NCI-H748 (cell line): ENCODE measurements around the gene REL.
"Not testable (repeated sequence)": the region's sequence is repeated elsewhere in the genome, so short reads cannot be mapped to it uniquely, and the experiment has no call there.

Source experiments
- DNase-seq: peaks from one replicate; lab custom pipeline; 2025; ENCODE audit not compliant: unreplicated experiment; lab: John Stamatoyannopoulos, UW

The REL gene

DNA sequence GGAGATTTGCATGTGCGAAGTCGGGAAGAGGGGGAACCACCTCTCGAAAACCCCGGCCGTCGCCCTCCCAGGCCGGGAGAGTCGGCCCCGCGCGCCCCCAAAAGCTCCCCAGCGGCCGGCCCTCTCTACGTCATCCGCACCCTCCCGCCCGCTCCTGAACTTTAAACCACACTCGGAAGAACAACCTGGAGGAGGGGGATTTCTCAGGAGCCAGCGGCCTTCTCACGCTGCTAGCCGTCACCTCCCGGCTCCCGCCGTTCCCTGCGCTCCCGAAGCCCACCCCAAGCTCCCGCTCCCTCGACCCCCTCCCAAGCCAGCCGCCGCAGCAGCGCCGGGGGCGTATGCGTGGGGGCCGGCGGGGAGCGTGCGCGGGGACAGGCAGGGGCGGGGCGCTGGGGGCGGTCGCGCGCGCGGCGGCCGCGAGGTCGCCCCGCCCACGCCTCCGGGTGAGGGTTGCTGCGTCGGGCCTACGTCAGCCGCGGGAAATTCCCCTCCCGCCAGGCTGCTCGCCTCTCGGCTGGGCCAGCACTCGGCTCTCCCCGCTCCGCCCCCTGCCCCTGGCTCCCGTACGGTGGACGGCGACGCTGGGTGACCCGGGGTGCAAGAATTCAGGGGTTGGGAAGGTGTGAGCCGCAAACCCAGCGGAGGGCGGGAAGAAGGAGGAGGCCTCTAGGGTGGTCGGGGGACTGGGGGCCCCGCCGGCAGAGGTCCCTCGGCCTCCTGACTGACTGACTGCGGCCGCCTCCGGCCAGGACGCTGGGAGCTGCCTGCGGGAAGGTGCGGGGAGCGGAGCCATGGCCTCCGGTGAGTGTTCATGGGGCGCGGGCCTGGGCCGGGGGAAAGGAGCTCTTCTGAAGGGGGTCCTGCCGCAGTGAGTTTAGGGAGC is at the start of gene REL:
REL (plus strand) TSS at position 528 of the 886 bp plus-strand sequence; CDS start at position 795, 267 bp downstream.
- peak; percentile 82 for DNase-seq

DNA sequence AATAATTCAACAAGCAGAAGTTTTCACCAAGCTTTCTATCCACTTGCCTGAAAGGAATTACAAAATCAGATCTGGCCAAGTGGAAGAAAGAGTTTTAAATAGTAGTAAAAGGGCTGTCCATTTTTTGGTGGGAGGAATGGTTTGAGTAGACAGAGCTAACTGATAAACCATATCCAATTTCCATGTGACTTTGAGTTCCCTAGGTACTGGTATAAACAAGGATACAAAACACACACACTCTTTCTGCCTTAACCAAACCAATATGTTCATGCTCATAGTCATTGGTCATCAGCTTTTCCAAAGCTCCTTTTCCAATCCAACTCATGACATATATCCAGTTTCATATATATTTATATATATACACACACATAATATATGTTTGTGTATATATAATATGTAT is 49.5 kb upstream of the REL start:
- no peak for DNase-seq

DNA sequence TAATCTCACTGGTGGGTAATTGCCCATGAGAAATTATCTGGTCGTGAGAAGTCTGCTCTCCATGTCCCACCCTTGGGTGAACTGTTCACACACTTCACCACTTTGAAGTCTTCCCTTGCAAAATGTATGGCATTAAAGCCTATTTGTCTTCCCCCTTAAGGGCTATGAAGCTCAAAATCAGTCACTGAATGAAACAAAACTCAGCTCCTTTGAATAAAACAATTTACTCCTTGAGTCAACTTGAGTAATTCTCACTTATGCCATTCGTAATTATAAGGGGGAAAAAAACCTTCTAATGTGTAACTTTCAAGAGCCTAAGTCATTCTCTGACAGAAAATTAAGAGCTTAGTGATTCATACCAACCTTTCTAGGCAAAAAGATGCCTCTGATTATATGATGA is 48.8 kb upstream of the REL start:
- no peak for DNase-seq

DNA sequence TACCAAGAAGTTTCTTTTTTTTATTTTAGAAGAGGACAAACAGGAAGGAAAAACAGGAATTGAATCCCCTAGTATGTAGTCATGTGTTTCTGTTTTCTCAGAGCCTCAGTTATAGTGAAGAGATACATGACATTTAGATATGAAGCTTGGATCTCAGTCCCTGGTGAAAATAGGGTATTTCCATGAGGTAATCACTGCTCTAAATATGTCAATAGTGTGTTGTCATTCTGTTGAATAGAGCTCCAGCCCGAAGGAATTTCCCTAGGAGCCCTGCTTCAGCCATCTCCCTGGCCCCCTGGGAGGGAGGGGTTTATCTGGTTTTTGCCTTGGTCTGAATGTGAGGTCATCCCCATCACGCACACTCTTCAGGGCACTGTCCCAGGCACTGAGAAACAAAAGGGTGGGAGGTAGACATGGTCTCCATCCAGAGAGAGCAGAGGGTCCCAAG is 47.1 kb upstream of the REL start:
- DNase-seq, result no peak

DNA sequence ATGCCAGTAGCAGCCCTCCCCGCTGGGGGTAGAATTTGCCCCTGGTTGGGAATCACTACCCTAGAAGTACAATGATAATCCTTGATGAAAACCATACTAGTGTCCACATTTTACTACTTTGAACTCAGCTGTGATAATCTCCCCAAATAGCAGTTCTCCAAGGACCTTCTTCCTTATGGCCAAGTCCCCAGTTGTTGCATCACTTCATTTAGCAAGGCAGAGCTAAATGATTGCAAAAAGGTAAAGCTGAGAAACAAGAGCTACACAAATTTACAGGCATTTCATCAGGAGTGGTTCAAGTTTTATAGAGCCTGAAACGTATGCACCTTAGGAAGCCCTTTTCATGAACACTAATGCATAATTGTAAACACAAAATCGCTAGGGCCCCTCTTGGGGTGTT is 44.9 kb upstream of the REL start:
- no peak for DNase-seq

DNA sequence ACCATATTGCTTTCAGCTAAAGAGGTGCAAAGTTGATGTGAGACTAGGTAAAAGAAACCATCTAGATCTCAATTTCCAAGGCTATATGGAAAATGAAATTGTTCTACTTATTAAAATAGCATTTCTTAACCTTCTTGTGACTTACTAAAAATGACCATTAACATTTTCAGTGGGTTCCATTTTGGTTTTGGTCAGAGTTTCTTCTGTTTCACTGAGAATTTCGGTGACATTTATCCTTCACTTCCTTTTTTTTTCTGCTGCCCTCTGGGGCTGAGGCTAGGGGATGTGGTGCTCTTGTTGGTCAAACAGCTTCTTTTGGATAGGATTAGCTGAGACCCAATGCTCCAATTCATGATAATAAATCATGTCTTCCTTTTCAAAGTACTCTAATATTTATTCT is 44.3 kb upstream of the REL start:
- DNase-seq, result no peak

DNA sequence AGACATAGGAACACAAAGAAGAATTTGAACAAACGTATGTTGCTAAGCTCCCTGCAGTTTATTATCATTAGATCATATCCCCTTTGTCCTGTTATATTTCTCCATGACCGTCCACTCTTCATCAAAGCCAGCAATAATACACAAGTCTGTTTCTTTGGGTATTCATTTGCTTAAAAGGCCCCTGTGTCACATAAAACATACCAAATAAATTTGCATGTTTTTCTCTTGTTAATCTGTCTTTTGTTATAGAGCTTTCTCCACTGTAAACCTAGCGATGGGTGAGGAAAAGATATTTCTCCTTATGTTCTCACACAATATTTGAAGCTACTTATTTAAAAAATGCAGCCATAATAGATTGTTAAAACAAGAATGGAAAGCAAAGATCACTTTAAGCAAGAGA is 42.9 kb upstream of the REL start:
- no peak for DNase-seq

DNA sequence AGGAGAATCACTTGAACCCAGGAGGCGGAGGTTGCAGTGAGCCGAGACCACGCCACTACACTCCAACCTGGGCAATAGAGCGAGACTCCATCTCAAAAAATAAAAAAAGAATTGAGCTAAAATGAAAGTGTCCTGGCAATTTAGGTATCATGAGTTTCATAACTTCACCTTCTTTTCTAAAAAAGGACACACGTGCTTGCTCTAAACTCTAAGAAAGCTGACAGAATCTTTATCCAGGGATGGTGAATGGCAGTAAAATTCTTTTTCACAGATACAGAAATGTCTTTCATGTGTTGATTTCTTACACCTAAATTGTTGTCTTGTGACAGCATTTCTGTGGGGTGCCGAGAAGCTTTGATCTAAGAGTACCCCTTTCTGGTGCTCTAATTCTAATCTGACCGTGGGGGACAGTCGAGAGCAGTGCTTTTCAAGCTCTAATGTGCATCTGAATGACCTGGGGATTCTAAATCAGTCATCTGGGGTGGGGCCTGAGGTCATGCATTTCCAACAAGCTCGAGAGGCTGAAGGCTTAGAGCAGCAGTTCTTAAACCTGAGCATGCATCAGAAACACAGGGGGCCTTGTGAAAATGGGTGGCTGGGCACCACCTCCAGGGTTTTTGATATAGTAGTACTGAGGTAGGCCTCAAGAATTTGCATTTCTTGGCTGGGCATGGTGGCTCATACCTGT is 42.1 kb upstream of the REL start:
- DNase-seq, result no peak

DNA sequence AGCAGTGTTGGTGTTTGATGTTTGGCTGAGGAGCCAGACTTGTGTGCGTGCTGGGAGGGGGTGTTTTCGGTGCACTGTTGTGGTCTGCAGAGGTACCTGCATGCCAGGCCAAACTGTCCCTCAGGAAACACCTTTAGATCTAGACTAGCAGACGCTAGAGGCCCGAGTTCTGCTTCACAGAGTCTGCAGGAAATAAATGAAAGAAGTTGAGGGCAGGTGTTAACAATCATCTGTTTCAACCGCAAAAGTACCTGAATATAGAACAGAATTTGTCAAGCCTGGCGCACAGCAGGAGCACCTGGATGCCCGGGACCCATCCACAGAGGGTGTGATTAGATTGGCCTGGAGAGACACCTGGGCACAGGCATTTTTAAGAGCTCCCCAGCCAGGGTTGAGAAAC is 40.5 kb upstream of the REL start:
- DNase-seq, result no peak

DNA sequence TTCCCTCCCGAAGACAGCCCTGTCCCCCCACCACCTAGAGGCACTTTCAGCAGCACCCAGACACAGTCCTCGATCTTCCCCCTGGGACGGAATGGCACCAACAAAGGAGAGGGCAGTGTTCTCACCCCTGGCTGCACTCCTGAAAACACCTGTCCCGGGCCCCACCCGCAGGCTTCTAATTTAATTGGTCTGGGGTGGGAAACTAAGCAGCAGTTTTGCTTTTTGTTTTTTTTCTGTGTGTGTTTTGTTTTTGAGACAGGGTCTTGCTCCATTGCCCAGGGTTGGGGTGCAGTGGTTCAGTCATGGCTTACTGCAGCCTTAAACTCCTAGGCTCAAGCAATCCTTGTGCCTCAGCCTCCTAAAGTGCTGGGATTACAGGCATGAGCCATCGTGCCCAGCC is 38.4 kb upstream of the REL start:
- no peak for DNase-seq

DNA sequence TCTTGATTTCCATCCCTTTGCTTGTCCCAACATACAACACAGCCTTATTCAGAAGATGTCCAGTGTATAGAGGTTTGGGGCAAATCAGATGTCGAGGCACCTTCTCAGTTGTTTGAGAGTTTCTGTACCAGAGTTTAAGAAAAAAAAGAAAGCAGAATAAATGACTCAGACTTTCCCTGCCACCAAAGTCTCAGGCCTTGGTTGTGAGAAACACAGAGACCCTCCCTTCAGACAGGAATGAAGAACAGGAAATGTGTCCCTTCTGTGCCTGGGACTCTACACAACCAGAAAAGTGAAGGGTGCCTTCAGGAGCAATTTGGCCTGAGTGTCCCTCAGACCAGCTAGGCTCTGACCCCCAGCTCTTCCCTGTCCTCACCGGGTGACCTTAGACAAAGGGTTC is 37.3 kb upstream of the REL start:
- no peak for DNase-seq

DNA sequence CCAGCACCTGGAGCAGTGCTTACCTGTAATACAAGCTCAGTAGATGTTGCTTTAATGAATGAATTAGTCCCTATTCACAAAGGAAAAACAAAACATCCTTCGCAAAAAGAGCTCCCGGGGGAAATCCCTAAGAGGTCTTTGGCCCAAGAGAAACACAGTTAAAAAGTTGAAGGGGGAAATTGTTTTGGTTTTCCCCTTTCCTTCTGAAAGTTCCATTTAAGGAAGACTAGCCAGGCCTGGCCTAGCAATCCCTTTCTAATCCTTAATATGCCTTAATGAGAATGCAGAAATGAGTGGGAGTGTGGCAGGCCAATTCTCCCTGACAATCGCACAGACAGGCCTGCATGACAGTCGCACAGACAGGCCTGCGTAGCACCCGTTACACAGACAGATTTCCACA is 33.5 kb upstream of the REL start:
- DNase-seq, result no peak

DNA sequence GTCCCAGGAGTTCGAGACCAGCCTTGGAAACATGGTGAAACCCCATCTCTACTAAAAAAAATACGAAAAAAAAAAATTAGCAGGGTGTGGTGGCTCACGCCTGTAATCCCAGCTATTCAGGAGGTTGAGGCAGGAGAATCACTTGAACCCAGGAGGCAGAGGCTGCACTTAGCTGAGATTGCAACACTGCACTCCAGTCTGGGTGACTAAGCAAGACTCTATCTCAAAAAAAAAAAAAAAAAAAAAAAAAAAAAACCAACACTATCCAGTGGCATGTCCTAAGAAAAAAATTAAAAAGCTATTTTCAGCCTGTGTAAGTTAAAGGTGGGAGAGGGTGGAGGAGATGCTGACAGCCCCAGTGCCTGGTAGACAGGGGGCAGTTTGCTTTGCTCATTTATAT is 32.2 kb upstream of the REL start:
- no peak for DNase-seq

DNA sequence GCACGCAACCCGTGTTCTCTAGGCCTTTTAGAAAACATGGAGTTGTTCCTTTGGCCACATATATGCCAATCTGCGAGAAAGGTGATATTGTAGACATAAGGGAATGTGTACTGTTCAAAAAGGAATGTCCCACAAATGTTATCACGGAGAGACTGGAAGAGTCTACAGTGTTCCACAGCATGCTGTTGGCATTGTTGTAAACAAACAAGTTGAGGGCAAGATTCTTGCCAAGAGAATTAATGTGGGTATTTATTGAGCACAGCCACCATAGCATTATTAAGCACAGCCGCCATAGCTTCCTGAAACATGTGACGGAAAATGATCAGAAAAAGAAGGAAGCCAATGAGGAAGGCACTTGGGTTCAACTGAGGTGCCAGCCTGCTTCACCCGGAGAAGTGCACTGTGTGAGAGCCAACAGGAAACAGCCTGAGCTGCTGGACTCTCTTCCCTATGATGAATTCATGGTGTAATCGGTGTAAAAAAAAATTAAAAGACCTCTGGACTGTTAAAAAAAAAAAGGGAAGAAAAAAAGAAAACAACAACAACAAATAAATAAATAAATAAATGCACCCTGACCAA is 29.0 kb upstream of the REL start:
- no peak for DNase-seq

DNA sequence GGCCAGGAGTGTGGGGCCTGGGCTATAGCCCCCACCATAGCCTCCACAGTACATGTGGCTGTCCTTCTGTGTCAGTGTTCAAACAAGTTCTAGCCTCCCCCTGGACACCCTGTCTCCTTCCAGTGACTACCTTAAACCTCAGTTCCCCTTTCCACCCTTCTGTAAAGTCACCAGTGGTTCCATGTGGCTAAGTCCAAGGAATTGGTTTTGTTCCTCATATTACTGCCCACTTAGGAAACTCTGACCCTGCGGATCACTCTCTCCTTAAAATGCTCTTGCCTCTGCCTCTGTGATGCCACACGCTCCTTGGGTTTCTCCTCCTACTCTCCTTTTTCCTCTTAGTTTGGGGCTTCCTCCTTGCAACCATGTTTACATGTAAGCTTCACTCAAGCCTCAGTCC is 27.8 kb upstream of the REL start:
- no peak for DNase-seq

DNA sequence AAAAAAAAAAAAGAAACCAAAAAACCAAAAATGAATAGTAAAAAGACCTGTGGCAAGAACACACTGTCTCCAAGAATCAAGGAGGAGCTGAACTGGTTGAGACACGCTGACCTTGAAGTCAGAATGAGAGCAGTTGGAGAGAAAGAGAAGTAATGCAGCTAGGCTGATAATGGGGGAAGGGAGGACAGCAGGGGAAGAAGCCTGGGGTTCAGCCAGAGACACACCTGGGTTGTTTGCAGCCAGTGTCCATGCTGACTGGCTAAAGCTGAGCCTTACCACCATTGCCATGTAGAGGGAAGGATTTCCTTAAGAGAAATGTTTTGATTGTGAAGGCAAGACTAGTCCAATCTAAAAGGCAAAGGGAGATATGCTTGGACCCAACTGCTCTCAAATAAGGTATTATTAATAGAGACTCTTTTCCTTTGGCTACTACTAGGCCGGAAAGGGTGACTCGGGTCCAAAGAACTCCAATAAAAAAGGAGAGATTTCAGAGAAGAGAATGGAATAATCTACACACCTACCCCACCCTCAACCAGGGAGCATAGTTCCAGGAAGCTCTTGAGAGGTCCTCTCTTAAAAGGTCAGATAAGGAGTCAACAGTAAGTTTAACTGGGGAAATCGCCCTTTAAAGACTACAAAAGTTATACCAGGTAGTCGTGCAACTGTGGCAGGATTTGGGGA is 25.2 kb upstream of the REL start:
- no peak for DNase-seq

DNA sequence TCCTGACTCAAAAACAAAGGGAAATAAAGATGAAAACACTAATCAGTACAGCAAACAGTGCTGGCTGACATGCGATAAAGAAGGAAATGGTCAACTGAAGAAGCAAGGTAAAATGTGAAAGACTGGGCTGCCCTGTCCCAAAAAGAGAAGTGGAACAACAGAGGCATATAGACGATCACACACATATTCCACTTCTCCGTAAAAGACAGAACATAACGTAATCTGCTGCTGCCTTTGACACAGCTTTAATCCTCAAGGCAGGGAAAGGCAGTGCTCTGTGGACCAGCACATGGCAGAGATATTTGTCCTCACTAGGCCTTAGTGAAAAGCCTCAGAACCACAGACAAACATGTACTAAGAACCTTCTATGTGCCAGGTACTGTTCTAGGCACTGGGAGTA is 24.3 kb upstream of the REL start:
- no peak for DNase-seq

DNA sequence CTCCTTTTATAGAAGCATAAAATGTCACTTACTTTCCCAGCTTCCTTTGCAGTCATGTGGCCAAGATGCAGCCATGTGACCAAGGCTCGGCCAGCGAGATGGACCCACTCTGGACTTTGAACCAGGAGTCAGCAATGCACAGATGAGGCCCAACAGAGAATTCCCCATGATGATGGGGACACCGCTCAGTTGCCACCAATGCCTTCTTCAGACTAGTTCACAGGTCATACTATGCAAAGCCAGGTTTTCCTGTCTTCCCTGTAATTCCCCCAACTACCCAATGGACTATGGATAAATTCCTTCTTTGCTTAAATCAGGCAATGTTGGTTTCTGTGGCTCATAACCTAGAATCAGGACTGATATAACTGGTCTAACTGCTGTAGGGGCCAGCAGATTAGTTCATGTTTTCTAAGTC is 22.5 kb upstream of the REL start:
- no peak for DNase-seq

DNA sequence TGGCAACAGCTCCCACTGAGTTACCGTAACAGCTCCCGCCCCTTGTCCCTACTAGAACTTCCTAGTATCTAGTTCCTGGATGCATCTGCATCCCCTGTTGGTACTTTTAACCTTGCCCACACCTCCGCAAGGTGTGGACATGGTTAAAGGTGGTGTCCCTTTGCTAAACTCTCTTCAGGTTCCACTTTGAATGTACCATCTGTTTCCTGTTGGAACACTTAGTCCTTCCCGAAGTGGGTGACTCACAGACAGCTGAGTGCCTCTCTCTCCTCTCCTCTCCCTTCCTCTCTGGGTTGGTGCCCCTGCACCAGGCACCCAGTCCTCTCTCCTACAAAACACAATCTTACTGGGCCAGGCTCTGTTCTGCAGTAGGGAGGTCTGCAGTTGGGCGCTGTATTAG is 19.6 kb upstream of the REL start:
- DNase-seq, result no peak

DNA sequence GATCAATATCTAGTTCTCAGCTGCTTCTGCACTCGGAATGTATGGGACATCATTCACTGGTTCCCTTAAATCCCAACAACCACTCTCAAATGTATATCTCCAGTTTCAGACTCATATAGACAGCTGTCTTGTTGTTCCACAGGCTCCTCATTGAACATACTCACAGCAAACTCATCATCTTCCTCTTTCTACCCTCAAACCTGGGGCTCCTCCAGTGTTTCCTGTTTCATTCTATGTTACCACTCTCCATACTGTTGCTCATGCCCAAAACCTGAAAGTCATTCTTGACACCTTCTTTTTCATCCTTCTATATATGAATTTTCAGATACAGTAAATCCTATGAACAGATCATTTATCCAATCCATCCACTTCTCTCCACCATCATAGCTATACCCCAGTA is 18.7 kb upstream of the REL start:
- DNase-seq, result no peak

DNA sequence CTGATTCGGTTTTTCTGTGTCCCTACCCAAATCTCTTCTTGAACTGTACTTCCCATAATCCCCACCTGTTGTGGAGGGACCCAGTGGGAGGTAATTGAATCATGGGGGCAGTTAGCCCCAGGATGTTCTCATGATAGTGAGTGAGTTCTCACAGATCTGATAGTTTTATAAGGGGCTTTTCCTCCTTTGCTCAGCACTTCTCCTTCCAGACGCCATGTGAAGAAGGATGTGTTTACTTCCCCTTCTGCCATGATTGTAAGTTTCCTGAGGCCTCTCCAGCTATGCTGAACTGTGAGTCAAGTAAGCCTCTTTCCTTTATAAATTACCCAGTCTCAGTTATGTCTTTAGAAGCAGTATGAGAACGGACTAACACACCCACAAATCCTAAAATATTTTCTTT is 16.0 kb upstream of the REL start:
- not testable (repeated sequence) for DNase-seq

DNA sequence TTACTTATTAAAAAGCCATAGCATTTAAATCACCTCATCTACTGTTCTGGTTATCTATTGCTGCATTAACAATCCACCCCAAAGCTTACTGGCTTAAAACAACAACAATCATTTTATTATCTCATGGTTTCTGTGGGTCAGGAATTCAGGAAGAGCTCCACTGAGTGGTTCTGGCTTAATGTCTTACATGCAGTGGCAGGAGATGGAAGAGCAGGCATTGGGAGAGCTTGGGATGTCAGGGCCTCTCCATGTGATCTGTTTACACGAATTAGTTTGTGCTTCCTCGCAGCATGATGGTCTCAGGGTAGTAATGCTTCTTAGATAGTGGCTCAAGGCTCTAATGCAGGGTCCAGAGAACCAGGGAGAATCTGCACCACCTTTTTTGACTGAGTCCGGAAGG is 14.4 kb upstream of the REL start:
- DNase-seq, result peak; percentile 41
